ENCODE measurements around the gene TMEM51.
A peak's percentile ranks its signal among the peaks of the same experiment; 100 is the strongest.
"Not testable (repeated sequence)": the region's sequence is repeated elsewhere in the genome, so short reads cannot be mapped to it uniquely, and the experiment has no call there.

Gene TMEM51

DNA sequence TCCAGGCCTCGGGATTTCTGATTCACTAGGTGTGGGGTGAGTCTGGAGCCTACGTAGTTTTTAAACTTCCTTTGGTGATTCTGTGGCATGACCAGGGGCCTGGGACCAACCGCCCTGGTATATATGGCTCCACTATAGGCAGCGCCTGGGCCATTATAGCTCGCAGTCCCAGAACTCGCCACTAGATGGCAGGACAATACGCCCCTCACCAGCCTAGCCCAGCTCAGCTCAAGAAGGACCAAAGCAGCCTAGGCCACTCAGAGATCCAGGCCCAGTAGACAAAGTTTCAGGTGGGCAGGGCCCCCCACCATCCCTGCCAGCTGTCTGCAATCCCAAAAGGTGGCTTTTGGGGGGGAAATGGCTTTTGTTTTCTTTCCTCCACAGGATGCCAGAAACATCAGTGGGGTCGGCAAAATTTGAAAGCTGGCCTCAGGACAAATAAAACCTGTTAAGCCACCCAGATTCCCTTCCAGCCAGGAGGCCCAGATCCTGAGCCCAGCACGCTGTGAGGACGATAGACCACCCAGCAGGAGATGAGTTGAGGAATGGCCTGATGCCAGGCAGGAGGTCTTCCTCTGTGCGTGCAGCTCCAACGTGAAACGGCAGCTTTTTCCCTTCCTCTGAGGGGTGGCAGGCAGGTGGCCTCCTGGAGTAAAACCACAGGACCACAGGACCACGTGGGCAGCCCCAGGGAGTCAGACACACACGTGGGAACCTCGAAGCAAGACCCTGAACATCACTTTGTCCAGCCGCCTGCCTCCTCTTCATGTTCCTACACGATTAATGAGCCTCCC is 24.8 kb upstream of the TMEM51 start:
- peak; percentile 80 for DNase-seq

DNA sequence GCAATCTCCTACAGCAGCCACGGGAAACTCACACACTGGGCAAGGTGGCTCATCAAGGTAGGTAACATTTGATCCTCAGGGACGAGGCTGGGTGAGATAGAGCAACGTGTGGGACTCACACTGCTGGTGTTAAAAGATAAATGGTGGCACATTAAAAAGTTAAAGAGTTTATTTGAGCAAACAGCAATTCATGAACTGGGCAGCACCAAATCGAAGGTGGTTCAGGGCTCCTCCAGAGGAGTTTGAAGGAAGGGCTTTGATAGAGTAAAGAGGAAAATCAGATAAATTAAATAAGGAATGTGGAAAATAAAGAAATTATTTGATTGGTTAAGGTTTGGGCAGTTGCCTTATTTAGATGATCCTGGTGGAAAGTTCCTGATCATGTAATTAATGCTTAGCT is 23.6 kb upstream of the TMEM51 start:
- no peak for DNase-seq

DNA sequence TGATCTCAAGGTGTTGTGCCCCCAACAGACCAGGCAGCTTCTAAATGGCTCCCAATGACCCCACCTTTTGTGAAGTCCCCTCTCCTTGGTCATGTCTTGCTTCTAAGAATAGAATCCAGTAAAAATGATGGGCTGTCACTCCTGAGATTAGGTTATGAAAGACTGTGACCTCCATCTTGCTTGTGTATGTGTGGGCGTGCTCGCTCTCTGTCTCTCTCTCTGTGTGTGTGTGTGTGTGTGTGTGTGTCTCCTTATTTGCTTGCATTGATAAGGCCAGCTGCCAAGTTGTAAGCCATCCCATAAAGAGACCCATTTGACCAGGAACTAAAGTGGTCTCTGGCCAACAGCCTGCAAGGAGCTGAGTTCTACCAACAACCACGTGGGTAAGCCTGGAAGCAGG is 22.9 kb upstream of the TMEM51 start:
- no peak for DNase-seq

DNA sequence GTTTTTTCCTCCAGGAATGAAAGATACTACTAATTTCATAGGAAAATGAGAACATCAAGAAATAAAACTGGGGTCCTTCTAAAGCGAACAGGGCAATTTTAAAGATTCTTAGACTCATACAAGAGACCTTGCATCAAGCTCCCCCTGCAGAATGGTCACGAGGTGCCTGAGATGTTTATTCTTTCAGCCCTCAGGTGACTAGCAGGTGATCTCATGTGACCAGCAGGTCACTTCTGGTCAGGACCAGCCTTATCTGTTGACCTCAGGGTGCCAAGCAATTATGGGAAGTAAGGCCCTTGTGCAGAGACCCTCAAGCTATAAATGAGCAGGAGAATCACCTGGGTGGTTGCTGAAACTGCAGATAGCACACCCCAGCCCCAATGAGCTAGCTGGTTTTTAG is 20.6 kb upstream of the TMEM51 start:
- peak; percentile 18 for DNase-seq

DNA sequence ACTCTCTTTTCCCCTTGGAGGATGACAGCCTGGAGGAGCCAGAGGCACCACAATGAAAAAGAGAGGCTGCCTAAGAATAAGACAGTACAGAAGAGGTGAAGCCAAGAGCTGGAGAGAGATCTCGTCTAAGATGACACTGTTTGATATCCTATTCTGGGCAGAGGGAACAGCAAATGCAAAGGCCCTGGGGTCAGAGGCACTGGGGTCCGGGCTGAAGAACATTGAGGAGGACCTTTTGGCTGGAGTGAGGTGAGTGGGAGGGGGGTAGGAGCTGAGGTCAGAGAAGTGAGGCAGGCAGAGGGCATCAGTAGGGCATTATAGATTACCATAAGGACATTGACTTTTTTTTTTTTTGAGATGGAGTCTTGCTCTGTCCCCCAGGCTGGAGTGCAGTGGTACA is 19.3 kb upstream of the TMEM51 start:
- no peak for DNase-seq

DNA sequence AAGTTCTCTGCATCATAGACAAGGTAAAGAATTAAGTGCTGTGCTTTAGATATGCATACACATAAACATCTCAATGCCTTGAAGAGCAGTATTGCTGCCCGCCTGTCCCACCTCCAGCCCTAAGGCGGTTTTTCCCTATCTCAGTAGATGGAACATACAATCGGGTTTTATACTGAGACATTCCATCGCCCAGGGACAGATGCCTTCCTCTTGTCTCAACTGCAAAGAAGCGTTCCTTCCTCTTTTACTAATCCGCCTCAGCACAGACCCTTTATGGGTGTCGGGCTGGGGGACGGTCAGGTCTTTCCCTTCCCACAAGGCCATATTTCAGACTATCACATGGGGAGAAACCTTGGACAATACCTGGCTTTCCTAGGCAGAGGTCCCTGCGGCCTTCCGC is 17.9 kb upstream of the TMEM51 start:
- not testable (repeated sequence) for DNase-seq

DNA sequence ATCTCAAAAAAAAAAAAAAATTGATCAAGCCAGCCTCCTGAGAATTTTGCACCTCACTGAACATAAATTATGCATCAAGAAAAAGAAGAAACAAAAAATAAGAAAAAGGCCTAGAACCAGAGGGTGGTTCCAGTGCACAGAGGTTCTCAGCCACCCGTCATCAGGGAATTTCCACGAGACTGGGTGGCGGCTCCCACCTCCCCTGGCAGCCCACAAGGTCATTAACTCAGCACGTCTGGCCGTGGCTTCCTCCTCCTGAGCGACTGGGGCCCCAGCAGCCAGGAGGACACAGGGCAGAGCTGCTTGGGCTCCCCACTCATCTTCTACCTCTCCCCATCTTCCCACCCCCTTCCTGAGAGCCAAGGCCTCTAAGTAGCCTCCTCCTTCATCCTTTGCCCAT is 15.7 kb upstream of the TMEM51 start:
- no peak for DNase-seq

DNA sequence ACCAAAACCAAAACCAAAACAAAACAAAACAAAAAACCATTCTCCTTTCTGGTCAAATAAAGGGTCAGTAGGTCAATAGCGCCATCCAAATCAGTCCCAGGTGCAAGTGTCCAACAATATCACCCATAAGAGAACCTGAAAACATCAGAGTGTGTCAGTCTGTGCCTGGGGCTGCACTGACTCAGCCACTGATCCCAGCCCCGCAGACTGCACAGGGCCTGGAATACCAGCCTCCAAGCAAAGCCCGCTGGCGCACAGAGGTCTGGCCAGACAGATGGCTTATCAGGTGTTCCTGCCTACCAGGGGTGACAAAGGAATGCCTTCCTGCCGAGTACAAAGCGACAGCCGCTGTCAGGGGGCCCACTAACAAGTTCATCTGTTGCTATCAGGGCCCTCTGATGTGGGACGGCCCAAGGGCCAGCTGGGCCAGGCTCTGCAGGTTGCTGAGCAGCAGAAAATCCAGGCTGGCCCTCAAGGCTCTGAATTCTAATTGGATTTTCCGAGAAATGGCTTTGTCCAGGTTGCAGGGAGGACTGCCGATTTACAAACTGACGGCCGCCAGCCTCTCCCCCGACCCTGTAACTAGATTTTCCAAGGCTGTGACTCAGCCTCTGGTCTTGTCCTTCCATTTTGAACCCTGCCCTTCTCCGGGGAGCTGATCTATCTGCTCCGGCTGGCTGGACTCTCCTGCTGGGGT is 13.7 kb upstream of the TMEM51 start:
- DNase-seq = peak; percentile 29

DNA sequence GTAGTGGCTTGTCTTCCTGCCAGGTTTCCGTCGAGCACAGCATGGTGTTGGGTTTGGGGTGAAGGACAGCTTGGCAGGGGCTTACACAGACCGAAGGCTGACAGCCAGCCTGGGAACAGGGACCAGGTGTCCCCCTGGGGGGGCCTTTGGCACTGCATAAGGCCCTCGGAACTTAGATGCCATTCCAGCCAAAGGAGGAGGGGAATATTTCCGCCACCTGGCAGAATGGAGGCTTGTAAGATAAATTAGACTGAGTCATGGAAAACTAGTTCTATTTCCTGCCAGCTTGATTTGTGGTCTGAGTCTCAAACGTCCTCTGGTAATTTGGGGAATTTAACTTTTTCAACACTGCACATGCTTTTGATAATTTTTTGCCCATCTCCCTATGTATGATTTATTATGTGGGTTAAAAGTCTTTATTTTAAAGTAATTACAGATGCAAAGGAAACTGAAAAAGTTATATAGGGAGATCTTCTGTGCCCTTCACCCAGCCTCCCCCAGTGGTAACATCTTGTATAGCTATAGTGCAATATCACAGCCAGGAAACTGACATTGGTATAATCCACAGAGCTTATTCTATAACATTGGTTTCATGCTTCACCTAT is 11.5 kb upstream of the TMEM51 start:
- DNase-seq = no peak

DNA sequence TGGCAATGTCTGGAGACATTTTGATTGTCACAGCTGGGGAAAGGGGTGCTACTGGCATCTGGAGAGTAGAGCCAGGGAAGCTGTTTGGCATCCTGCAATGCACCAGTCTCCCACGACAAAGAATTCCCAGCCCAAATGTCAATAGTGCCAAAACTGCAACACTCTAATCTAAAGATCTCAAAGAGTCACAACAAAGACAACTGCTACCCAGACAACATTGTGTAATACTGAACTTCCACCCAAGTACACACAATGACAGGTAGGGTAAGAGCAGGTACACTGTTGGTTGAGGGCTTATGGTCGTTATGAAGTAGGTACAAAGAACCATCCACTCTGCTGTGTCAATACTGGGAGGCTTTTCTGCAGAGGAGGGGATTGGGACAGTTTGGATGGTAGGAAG is 8.2 kb upstream of the TMEM51 start:
- no peak for DNase-seq

DNA sequence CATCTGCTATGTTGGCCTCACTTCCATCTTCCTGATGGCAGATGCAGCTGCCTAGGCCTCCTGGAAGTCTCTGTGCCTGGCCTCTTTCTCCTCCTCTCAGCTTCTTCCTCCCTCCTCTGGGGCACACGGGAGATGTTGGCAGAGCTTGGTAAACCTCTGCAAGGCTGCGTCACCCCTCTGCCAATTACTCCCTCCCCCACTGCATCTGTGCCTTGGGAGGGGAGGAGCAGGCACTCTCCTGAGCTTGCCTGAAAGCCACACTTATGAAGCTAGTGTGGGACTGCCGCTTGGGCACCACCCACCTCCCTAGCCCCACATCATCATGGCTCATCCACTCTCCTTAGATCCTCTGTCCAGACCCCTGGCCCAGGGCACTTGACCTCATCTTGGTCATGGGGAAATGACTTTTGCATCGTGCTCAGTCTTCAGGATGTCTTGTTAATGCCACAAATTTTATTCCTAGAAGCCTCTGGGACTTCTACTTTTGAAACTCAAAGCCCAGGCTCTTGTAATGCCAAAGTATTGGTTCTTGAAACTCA is 7.3 kb upstream of the TMEM51 start:
- DNase-seq = no peak

DNA sequence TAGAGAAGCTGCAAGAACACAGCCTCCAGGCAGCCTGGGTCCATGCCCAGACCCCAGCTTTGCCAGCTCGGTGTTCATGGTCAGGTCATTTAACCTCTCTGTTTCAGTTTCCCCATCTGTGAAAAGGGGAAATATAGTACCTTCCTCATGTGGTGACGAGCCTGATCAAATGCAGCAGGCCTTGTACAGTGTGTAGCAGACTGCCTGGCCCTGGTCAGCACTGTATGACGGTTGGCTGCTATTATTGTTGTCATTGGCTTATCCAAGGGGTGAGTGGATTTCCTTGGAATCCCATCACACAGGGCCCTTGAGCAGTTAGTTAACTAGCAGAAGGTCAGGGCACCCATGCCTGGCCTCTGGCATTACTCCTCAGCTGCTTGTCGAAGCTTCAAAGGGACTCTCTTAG is 6.6 kb upstream of the TMEM51 start:
- DNase-seq = no peak

DNA sequence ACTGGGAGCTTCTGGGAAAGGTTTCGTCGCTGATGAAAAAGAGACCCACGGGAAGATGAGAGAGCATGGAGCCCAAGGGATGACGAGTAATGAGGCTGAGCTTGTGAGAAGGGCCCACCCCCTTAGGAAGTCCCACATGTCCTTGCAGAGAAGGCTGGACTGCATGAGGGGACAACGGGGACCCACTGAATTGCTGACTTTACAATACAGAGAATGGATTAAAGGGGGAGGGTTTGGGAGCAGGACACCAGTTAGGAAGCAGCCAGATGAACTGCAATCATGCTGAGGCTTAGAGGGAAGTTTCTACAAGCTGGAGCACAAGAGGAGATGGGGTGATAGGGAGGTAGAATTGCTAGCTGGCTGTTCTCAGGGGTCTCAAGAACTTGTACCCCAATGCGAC is 5.5 kb upstream of the TMEM51 start:
- DNase-seq = no peak

DNA sequence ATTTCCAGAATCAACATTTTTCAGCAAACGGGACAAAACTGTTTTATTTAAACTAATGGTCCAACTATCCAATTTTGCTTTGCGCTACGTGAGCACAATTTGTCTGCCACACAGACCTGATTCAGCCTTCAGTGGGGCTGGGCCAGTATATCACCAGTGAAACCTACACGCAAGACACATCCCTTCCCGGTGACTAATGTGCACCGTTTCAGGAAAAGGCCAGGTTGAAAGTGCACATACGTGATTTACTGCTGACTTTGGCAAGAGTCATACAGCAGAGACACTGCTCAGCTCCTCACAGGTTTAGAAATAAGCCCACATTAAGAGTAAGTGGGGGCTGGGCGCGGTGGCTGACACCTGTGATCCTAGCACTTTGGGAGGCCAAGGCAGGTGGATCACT is 5.1 kb upstream of the TMEM51 start:
- no peak for DNase-seq

DNA sequence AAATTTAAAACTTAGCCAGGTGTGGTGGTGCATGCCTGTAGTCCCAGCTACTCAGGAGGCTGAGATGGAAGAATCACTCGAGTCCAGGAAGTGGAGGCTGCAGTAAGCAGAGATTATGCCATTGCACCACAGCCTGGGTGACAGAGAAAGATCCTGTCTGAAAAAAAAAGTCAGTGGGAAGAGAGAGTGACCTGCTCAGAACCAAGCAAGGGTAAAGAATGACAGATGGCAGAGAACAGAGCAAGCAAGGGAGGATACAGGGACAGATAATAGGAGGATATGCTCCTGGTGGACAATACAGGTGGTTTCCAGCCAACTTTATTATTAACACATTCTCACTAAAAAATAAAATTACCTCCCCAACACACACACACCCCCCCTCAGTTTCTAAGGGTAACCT is 4.6 kb upstream of the TMEM51 start:
- no peak for DNase-seq

DNA sequence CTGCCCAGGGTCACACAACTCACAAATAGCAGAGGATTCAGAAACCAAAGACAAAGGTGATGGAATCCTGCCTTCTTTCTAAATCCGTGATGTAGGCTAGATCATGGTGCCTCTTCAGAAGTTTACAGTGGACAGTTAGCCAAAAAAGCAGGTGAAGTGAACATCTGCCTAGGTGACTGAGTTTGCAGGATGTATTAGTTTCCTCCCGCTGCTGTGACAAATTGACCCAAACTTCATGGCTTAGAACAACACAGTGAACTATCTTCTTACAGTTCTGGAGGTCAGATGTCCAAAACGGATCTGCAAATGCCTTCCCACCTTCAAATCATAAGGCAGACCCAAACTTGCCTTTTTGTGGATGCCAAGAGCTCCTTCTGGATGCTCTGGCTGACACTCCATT is 3.2 kb upstream of the TMEM51 start:
- no peak for DNase-seq

DNA sequence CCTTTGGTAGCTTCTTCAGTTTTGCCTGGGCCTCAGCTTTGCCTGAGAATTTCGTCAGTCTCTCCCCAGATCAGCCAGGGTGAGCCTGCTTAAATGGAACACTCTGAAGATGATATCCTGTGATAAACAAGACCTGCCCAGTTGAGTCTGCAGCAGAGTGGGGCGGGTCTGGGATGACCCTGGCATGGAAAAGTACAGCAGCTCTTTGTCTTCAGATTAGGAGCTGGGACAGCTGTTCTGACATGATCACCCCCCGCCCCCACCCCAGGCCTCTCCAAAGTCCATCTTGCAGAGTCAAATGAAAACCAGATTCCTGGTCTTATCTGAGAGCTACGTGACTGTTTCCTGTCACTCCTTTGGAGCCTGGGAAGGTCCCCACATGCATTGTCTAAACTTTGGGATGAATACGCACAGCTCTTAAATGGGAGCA is 2.2 kb upstream of the TMEM51 start:
- no peak for DNase-seq

DNA sequence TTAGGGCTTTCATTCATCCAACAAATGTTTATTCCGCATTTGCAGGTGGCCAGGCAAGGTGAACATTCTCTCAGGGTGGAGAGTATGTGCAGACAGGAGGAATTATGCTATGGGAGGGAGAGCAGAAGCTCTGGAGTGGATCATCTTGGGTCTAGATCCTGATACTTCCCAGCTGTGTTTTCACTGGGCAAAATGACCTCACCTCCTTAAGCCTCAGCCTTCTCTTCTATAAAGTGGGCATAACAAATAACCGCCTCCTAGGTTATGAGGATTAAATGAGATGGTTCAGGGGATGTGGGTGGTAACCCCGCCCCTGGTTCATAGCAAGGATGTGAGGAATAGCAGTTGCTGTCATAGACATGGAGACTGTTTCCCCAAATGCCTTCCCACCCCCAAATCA is 1.7 kb upstream of the TMEM51 start:
- no peak for DNase-seq

DNA sequence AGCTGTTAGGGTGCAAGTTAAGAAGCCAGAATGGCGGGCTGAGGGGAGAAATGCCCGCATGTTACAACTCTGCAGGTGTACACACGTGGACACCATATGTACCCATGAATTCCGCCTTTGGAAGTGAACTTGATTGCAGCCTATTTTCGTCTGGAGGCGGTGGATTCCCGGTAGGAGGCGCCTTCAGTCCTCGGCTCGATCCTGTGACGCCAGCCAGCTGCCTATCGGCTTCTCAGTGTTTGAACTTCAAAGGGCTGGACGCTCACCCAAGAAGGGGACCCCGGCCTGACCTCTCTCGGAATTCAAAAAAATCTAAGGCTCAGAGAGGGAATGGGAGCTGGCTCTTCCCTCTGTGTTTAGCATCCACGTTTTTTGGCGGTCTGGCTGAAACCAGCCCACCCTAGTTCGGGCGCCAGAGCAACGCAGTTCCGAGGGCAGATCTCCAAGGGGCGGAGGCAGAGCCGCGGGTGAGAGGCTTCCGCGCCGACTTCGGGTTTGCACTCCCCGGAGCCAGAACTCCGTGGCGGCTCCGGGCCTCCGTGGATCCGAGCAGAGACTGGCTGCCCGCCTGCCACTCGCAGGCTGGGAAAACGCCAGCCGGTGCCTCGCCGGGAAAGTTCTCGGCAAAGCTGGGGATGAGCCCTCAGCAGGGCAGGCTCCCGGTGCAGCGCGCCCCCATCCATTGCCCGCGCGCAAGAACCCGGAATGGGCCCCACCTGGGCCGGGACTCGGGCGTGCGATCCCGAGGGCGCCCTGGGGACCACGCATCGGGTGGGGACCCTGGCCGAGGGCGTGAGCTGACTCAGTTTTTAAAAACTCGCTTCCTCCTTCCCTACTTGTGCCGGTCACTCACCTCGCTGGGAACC is 996 bp upstream of the TMEM51 start:
- DNase-seq = peak; percentile 94

DNA sequence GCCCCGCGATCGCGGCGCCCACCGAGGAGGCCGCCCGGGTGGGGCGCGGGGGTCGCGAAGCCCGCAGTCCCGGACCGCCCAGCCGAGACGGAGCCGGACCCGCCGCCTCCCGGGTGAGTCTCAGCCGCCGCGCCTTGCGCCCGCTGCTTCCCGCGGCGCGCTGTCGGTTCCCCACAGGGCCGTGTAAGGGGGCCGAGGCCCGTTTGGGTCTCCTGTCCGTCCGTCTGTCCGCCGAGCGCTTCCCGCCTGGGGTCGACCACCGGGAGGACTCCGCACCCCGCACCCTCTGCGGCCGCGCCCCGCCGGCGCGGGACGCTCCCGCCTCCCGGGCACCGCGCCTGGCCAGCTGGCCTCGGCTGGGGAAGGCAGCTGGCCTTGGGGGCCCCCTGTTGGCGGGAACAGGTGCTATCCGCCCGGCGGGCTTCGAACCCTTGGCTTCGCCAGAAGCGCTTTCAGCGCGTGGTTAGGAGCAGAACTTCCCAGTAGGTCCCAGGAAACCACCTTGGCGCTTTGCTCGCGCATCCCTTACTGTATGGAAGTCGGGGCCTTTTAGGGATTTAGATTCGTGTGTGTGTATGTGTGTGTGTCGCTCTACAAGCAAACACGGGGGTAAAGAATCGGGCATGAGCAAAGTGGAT is 414 bp downstream of the TMEM51 start:
- peak; percentile 83 for DNase-seq

DNA sequence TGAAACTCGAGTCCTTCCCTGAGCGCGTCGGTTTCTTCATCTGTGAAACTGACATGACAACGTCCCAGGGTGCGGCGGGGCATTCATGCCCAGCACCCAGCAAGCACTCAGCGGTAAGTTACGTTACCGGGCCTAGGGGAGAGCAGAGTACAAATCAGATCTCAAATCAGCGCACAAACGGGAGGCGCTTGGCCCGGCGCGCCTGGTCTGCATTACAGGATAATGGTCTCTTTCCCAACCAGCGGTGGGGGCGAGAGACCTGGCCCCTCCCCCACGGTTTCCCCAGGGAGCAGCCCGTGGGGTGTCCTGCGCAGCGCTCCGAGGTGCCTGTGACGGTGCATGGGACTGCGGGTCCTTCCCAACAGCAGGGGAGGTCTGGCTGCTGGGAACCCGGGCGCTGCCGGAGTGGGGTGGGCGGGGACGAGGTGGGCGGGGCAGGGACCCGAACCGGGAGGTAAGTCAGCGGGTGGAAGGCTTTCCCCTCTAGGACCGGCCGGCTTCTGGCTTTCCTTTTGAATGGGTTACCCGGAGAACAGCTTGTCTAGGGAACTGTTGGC is 1.0 kb downstream of the TMEM51 start:
- DNase-seq = peak; percentile 78

DNA sequence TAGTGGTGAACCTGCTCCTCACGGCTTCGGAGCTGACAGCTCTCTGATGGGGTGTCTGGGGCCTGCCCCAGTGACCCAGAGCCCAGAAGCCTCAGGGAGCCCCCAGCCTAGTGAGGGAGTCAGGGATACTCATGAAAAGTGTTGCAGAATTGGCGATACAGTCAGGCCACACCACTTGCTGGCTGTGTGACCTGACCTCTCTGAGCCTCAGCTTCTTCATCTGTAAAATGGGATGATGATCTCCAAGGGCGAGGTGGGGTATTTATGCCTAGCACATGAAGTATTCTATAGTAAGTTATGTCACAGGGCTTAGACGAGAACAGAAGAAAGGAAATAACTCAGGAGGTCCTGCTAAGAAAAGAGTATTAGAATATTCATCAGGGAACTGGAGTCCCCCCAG is 1.6 kb downstream of the TMEM51 start:
- DNase-seq = no peak

All from DMS53 (cell line).